WTC11 (cell line): Measurements from ENCODE around the gene TRAPPC2B. TPM values are rescaled to one million over a fixed set of nuclear protein-coding genes. Genes with fewer than 3 reads are reported as not detected.

Experiments
- ARID4B ChIP-seq: sonication (generic); formaldehyde crosslinking; IDR thresholded peaks from 2 replicates; pipeline ENCODE4 v1.8.0; 2023; ENCODE audit warnings: missing genetic modification reagents, mild to moderate bottlenecking, borderline replicate concordance
- ATF6 ChIP-seq: sonication (generic); formaldehyde crosslinking; IDR thresholded peaks from 2 replicates; pipeline ENCODE4 v1.8.1; 2023; ENCODE audit warnings: mild to moderate bottlenecking, missing genetic modification reagents
- CREM ChIP-seq: sonication (generic); formaldehyde crosslinking; IDR thresholded peaks from 2 replicates; pipeline ENCODE4 v1.8.1; 2022; ENCODE audit warnings: mild to moderate bottlenecking, missing genetic modification reagents, moderate library complexity
- E2F1 ChIP-seq: sonication (generic); formaldehyde crosslinking; IDR thresholded peaks from 2 replicates; pipeline ENCODE4 v1.8.0; 2022; ENCODE audit warnings: mild to moderate bottlenecking, missing genetic modification reagents
- E2F4 ChIP-seq: sonication (generic); formaldehyde crosslinking; IDR thresholded peaks from 2 replicates; pipeline ENCODE4 v1.8.1; 2022; ENCODE audit warnings: low read depth, mild to moderate bottlenecking, moderate library complexity, missing genetic modification reagents, borderline replicate concordance
- EMX1 ChIP-seq: fragments of 250-450 bp; sonication (Bioruptor Pico); IDR thresholded peaks from 2 replicates; pipeline ENCODE4 v1.8.0; 2021; ENCODE audit warnings: mild to moderate bottlenecking
- ESRRA ChIP-seq: sonication (generic); formaldehyde crosslinking; IDR thresholded peaks from 2 replicates; pipeline ENCODE4 v1.8.1; 2022; ENCODE audit warnings: mild to moderate bottlenecking, missing genetic modification reagents, borderline replicate concordance
- FOXK1 ChIP-seq: sonication (generic); formaldehyde crosslinking; IDR thresholded peaks from 2 replicates; pipeline ENCODE4 v1.8.0; 2022; ENCODE audit warnings: mild to moderate bottlenecking, moderate library complexity, missing genetic modification reagents
- GTF2I ChIP-seq: fragments of 250-450 bp; sonication (Bioruptor Pico); conservative IDR thresholded peaks from 2 replicates; pipeline ENCODE4 v1.4.0; 2021; ENCODE audit warnings: mild to moderate bottlenecking
- JAZF1 ChIP-seq: fragments of 250-450 bp; sonication (Bioruptor Pico); IDR thresholded peaks from 2 replicates; pipeline ENCODE4 v1.9.0; 2021; ENCODE audit warnings: moderate library complexity, mild to moderate bottlenecking, inconsistent platforms
- MLX ChIP-seq: sonication (generic); formaldehyde crosslinking; IDR thresholded peaks from 2 replicates; pipeline ENCODE4 v1.8.1; 2023; ENCODE audit warnings: mild to moderate bottlenecking, missing genetic modification reagents, moderate library complexity
- NR2C2 ChIP-seq: sonication (generic); formaldehyde crosslinking; IDR thresholded peaks from 2 replicates; pipeline ENCODE4 v1.8.0; 2022; ENCODE audit warnings: mild to moderate bottlenecking, missing genetic modification reagents
- NR3C1 ChIP-seq: sonication (generic); formaldehyde crosslinking; conservative IDR thresholded peaks from 2 replicates; pipeline ENCODE4 v1.8.1; 2023; ENCODE audit warnings: low read depth, mild to moderate bottlenecking, missing genetic modification reagents
- RELA ChIP-seq: sonication (generic); formaldehyde crosslinking; IDR thresholded peaks from 2 replicates; pipeline ENCODE4 v1.8.1; 2022; ENCODE audit warnings: missing genetic modification reagents, mild to moderate bottlenecking, borderline replicate concordance
- ZNF121 ChIP-seq: sonication (generic); formaldehyde crosslinking; IDR thresholded peaks from 2 replicates; pipeline ENCODE4 v1.8.0; 2023; ENCODE audit warnings: missing genetic modification reagents
- ZNF138 ChIP-seq: sonication (generic); formaldehyde crosslinking; conservative IDR thresholded peaks from 2 replicates; pipeline ENCODE4 v1.8.1; 2022; ENCODE audit warnings: mild to moderate bottlenecking, moderate library complexity, missing genetic modification reagents
- ZNF317 ChIP-seq: sonication (generic); formaldehyde crosslinking; IDR thresholded peaks from 2 replicates; pipeline ENCODE4 v1.8.1; 2023; ENCODE audit warnings: low read depth, mild to moderate bottlenecking, moderate library complexity, missing genetic modification reagents, borderline replicate concordance
- ZNF425 ChIP-seq: fragments of 250-450 bp; sonication (Bioruptor Pico); conservative IDR thresholded peaks from 2 replicates; pipeline ENCODE4 v1.9.0; 2021; ENCODE audit warnings: mild to moderate bottlenecking
- ZNF512 ChIP-seq: sonication (generic); formaldehyde crosslinking; IDR thresholded peaks from 2 replicates; pipeline ENCODE4 v1.8.1; 2022; ENCODE audit warnings: missing genetic modification reagents, borderline replicate concordance
- total RNA-seq: library from RNA; stranded (reverse); gene quantifications from 3 replicates; pipeline ENCODE4 v1.2.3, GENCODE V29; 2021

Gene TRAPPC2B
- total RNA-seq, 1 experiment from 2014 or later: 10.5 TPM

GRCh38 chr19:57410877-57411671 is 47.7 kb downstream of the TRAPPC2B start, which contains the start of gene ZNF17 (continued):
- no peak for TF ChIP-seq ZNF512
- TF ChIP-seq NR3C1: no peak
- no peak for TF ChIP-seq JAZF1 (CRISPR knock-in tag)
- TF ChIP-seq ARID4B (CRISPR knock-in tag): no peak; the same call in 1 of the 2 replicates
- TF ChIP-seq CREM (CRISPR knock-in tag): peak; percentile 68; the same call in 1 of the 2 replicates
- TF ChIP-seq E2F4 (CRISPR knock-in tag): no peak
- no peak for TF ChIP-seq MLX
- TF ChIP-seq ZNF138 (CRISPR knock-in tag): no peak
- TF ChIP-seq ZNF317 (CRISPR knock-in tag): no peak
- peak; percentile 98 for TF ChIP-seq FOXK1 (CRISPR knock-in tag)
- no peak for TF ChIP-seq ZNF425 (CRISPR knock-in tag)
- TF ChIP-seq E2F1: no peak
- no peak for TF ChIP-seq GTF2I (CRISPR knock-in tag)
- no peak for TF ChIP-seq ATF6 (CRISPR knock-in tag)
- no peak for TF ChIP-seq EMX1
- TF ChIP-seq ZNF121: no peak
- TF ChIP-seq NR2C2 (CRISPR knock-in tag): no peak
- TF ChIP-seq RELA: no peak
- TF ChIP-seq ESRRA (CRISPR knock-in tag): no peak
- TF ChIP-seq, all 79 proteins: peak for 7
